ENCODE results near the gene MNX1. TPM values are rescaled to one million over a fixed set of nuclear protein-coding genes. Genes with fewer than 3 reads are reported as not detected.

MNX1 gene
- total RNA-seq, 4 donors from 2014 or later = 11.7 to 23.2 (median 13.1) TPM

- peaks cover 97% of the 10 kb centered on the region for H3K27me3 ChIP-seq
- intact Hi-C loops (cut with DNase I; ENCODE audit: low total_unique reads) = no loop called here
- DNase-seq = peak; percentile 71
- peak overlapping the region; percentile 85 to 92 (median 86) for H3K27ac ChIP-seq
- peak overlapping the region in 1 of 4 donors; percentile 25 for H3K4me3 ChIP-seq
- H3K36me3 ChIP-seq = no peaks in the 10 kb centered on the region
- H3K9me3 ChIP-seq = no peaks in the 10 kb centered on the region
- in situ Hi-C loops (cut with MboI; ENCODE audit: low pct_ligation_motif_present in 1 of 4, low pct_unique_long_range_greater_than_20kb in 1 of 4, low sequenced_read_pairs in 3 of 4) = no loop called here
- H3K4me1 ChIP-seq = peaks cover 6 to 69% (median 48%) of the 10 kb centered on the region in 4 donors
- 0 to 43% methylated on average over 1 to 39 of the region's 39 CpGs for WGBS, 2 donors (ENCODE audit: low coverage in 1 of 2)
- TF ChIP-seq, protein P1, sequence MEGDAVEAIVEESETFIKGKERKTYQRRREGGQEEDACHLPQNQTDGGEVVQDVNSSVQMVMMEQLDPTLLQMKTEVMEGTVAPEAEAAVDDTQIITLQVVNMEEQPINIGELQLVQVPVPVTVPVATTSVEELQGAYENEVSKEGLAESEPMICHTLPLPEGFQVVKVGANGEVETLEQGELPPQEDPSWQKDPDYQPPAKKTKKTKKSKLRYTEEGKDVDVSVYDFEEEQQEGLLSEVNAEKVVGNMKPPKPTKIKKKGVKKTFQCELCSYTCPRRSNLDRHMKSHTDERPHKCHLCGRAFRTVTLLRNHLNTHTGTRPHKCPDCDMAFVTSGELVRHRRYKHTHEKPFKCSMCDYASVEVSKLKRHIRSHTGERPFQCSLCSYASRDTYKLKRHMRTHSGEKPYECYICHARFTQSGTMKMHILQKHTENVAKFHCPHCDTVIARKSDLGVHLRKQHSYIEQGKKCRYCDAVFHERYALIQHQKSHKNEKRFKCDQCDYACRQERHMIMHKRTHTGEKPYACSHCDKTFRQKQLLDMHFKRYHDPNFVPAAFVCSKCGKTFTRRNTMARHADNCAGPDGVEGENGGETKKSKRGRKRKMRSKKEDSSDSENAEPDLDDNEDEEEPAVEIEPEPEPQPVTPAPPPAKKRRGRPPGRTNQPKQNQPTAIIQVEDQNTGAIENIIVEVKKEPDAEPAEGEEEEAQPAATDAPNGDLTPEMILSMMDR (IDR thresholded peaks at IDR 0.05) = no peak
- TF ChIP-seq POLR2AphosphoS5 (IDR thresholded peaks at IDR 0.05) = peak in 1 of 3 donors; percentile 23
Observed at GRCh38 chr7:157006205-157006747, 4.2 kb downstream of the MNX1 start.

- Histone ChIP-seq H3K4me3 (no peak overlapping the region), H3K36me3 (no peaks in the 10 kb centered on the region), H3K27ac (peak overlapping the region in 2 of 4 donors; percentile 87 to 92), H3K4me1 (peaks cover 9 to 70% (median 49%) of the 10 kb centered on the region in 4 donors), H3K9me3 (no peaks in the 10 kb centered on the region), H3K27me3 (peaks cover 97% of the 10 kb centered on the region)
- intact Hi-C loops (cut with DNase I; ENCODE audit: low total_unique reads) (no loop called here), in situ Hi-C loops (cut with MboI; ENCODE audit: low pct_ligation_motif_present in 1 of 4, low pct_unique_long_range_greater_than_20kb in 1 of 4, low sequenced_read_pairs in 3 of 4) (no loop called here)
- no peak for TF ChIP-seq POLR2A (IDR thresholded peaks at IDR 0.05)
- no peak for TF ChIP-seq EP300 (IDR thresholded peaks at IDR 0.05; ENCODE audit: low read depth)
- TF ChIP-seq, protein P1 (IDR thresholded peaks at IDR 0.05) = no peak
- no peak for TF ChIP-seq POLR2AphosphoS5 (IDR thresholded peaks at IDR 0.05)
- 20 to 38% methylated on average over 6 to 76 of the region's 77 CpGs for WGBS, 2 donors (ENCODE audit: low coverage in 1 of 2)
- no peak for DNase-seq
Observed at GRCh38 chr7:157005456-157006204, 4.8 kb downstream of the MNX1 start.

DNA sequence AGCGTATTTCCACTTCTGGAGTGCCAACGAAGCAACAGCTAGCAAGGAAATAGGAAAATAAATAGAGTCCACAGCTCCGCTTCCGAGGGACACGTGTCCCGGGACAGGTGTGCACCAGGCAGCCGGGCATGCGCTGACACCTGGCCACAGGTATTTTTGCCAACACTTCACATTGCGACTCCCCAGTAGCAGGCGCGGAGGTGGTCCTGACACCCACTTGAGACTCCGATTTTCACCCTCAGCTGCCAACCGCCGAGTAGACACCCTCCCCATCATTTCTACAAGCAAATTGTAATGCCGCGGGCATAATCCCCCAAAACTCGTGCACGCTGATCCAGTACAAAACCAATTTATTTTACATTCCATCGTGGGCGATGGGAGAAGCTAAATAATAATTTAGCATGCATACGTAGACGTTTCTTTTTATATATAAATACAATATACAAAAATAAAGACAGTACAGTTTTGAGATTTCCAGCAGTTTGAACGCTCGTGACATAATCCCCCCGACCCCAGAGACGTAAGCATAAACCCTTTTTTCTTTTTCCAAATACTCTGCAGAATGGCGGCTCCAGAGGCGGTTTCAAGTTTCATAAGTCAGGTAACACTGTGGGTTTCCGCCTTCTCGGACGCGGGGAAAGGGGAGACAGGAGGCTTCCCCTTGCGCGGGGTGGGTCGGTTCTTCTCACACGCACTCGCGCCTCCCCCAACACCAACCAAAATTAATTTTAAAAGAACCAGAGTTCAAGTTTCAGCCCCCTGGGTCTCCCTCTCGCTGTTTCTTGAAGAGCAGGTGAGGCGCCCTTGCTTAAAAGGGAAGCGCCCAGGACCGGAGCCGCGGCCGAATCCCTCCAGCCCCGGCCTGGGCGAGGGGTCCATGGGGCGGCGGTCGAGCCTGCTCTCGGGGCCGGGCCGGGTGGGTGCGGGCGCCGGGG, 5.7 kb downstream of the MNX1 start:
- 36 to 44% methylated on average over 18 to 55 of the region's 56 CpGs for WGBS, 2 donors (ENCODE audit: low coverage in 1 of 2)
- TF ChIP-seq, protein P1 (IDR thresholded peaks at IDR 0.05) = no peak
- no peak for TF ChIP-seq POLR2A (IDR thresholded peaks at IDR 0.05)
- Histone ChIP-seq H3K4me1 (peaks cover 13 to 75% (median 53%) of the 10 kb centered on the region in 4 donors), H3K36me3 (no peaks in the 10 kb centered on the region), H3K27me3 (peaks cover 99% of the 10 kb centered on the region), H3K4me3 (peak overlapping the region in 1 of 4 donors; percentile 33), H3K27ac (peak overlapping the region in 1 of 4 donors; percentile 76), H3K9me3 (no peaks in the 10 kb centered on the region)
- intact Hi-C loops (cut with DNase I; ENCODE audit: low total_unique reads) (no loop called here), in situ Hi-C loops (cut with MboI; ENCODE audit: low pct_ligation_motif_present in 1 of 4, low pct_unique_long_range_greater_than_20kb in 1 of 4, low sequenced_read_pairs in 3 of 4) (no loop called here)
- DNase-seq = no peak
